Measurements from ENCODE around the gene LAMB4. TPM values are rescaled to one million over a fixed set of nuclear protein-coding genes. Genes with fewer than 3 reads are reported as not detected.

Gene LAMB4
- total RNA-seq, 2 donors from 2014 or later = 0.26 to 2.0 TPM

GRCh38 chr7:108045154-108045553 lies 85.0 kb downstream of the LAMB4 start:
- intact Hi-C loops (cut with DNase I) = no loop called here
- no peak for DNase-seq

GRCh38 chr7:108044345-108044744 lies 85.8 kb downstream of the LAMB4 start:
- Histone ChIP-seq H3K4me1 (no peaks in the 10 kb centered on the region), H3K4me3 (no peak overlapping the region), H3K27ac (no peak overlapping the region), H3K27me3 (no peaks in the 10 kb centered on the region), H3K36me3 (replicated peaks in 1 of 2; ENCODE audit: insufficient read depth in 1 of 2, low read depth in 2 of 2) (no peaks in the 10 kb centered on the region), H3K9me3 (no peaks in the 10 kb centered on the region)
- DNase-seq (no peak), ATAC-seq (no peak)
- intact Hi-C loops (cut with DNase I) = no loop called here
- WGBS, 2 donors = 90 to 94% methylated on average over 2 of the region's 2 CpGs
- TF ChIP-seq CTCF (IDR thresholded peaks at IDR 0.05) (no peak), POLR2A (IDR thresholded peaks at IDR 0.05) (no peak)

More at GRCh38 chr7:108045154-108045553, 85.0 kb downstream of the LAMB4 start:
- Histone ChIP-seq H3K4me3 (no peak overlapping the region), H3K9me3 (no peaks in the 10 kb centered on the region), H3K27me3 (no peaks in the 10 kb centered on the region), H3K27ac (no peak overlapping the region), H3K4me1 (no peaks in the 10 kb centered on the region), H3K36me3 (replicated peaks in 1 of 2; ENCODE audit: insufficient read depth in 1 of 2, low read depth in 2 of 2) (no peaks in the 10 kb centered on the region)
- TF ChIP-seq CTCF (IDR thresholded peaks at IDR 0.05) = no peak
- no peak for TF ChIP-seq POLR2A (IDR thresholded peaks at IDR 0.05)
- WGBS, 2 donors = 5 to 8% methylated on average over 1 of the region's 1 CpG
- ATAC-seq = peak; percentile 21

GRCh38 chr7:108038986-108039385 lies 91.2 kb downstream of the LAMB4 start:
- peaks cover 12% of the 10 kb centered on the region for H3K4me1 ChIP-seq
- H3K27me3 ChIP-seq = no peaks in the 10 kb centered on the region
- no peaks in the 10 kb centered on the region for H3K9me3 ChIP-seq
- no peak overlapping the region for H3K27ac ChIP-seq
- no peaks in the 10 kb centered on the region for H3K36me3 ChIP-seq (replicated peaks in 1 of 2; ENCODE audit: insufficient read depth in 1 of 2, low read depth in 2 of 2)
- intact Hi-C loops (cut with DNase I) = no loop called here
- no peak overlapping the region for H3K4me3 ChIP-seq
- ATAC-seq (no peak), DNase-seq (no peak)
- no peak for TF ChIP-seq CTCF (IDR thresholded peaks at IDR 0.05)
- TF ChIP-seq POLR2A (IDR thresholded peaks at IDR 0.05) = no peak

GRCh38 chr7:108037741-108038140 lies 92.4 kb downstream of the LAMB4 start:
- no peaks in the 10 kb centered on the region for H3K27me3 ChIP-seq
- 65 to 79% methylated on average over 1 of the region's 1 CpG for WGBS, 2 donors
- H3K36me3 ChIP-seq (replicated peaks in 1 of 2; ENCODE audit: insufficient read depth in 1 of 2, low read depth in 2 of 2) = no peaks in the 10 kb centered on the region
- H3K27ac ChIP-seq = no peak overlapping the region
- TF ChIP-seq POLR2A (IDR thresholded peaks at IDR 0.05) (no peak), CTCF (IDR thresholded peaks at IDR 0.05) (no peak)
- H3K4me3 ChIP-seq = no peak overlapping the region
- ATAC-seq (no peak), DNase-seq (no peak)
- H3K9me3 ChIP-seq = no peaks in the 10 kb centered on the region
- peaks cover 18% of the 10 kb centered on the region for H3K4me1 ChIP-seq
- intact Hi-C loops (cut with DNase I) = no loop called here

GRCh38 chr7:108037140-108037539 lies 93.0 kb downstream of the LAMB4 start:
- no peaks in the 10 kb centered on the region for H3K27me3 ChIP-seq
- no peaks in the 10 kb centered on the region for H3K36me3 ChIP-seq (replicated peaks in 1 of 2; ENCODE audit: insufficient read depth in 1 of 2, low read depth in 2 of 2)
- H3K9me3 ChIP-seq = no peaks in the 10 kb centered on the region
- 76 to 81% methylated on average over 3 of the region's 3 CpGs for WGBS, 2 donors
- intact Hi-C loops (cut with DNase I) = no loop called here
- peaks cover 18% of the 10 kb centered on the region for H3K4me1 ChIP-seq
- no peak overlapping the region for H3K4me3 ChIP-seq
- DNase-seq (no peak), ATAC-seq (no peak)
- TF ChIP-seq POLR2A (IDR thresholded peaks at IDR 0.05) = no peak
- TF ChIP-seq CTCF (IDR thresholded peaks at IDR 0.05) = no peak
- H3K27ac ChIP-seq = no peak overlapping the region

Data from body of pancreas (tissue), 4 donors.